Endothelial cell of umbilical vein (primary cell): ENCODE data around the gene HADHB.

Experiments
- CTCF ChIP-seq, 2 donors: IDR thresholded peaks; 1 replicate in 1 of 2; 2 replicates in 1 of 2; pipeline ENCODE4 v1.5.1; 2011; ENCODE audit warnings: low read length in 2 of 2, mild to moderate bottlenecking in 2 of 2, moderate library complexity in 2 of 2, control low read depth in 1 of 2, inconsistent platforms in 1 of 2, low read depth in 1 of 2; ENCODE audit not compliant: insufficient read depth in 1 of 2; ENCODE audit errors: extremely low read depth in 1 of 2
- JUN ChIP-seq: IDR thresholded peaks from 2 replicates; pipeline ENCODE4 v1.6.1; 2011; ENCODE audit warnings: borderline replicate concordance, low read depth; ENCODE audit not compliant: insufficient read length, insufficient read depth

- TF ChIP-seq JUN (peak; percentile 7), CTCF (IDR thresholded peaks at IDR 0.05; ENCODE audit: extremely low read depth in 1 of 2, insufficient read depth in 1 of 2, low read depth in 1 of 2, low read length in 2 of 2) (no peak)
Measured at GRCh38 chr2:26229595-26229994, 15.1 kb upstream of the HADHB start.
